Epithelial cell of prostate (primary cell): ENCODE measurements around the gene CDC42BPB.

ENCODE experiments used
- DNase-seq: peaks from one replicate; pipeline ENCODE4 v3.0.0-alpha.2; 2011; ENCODE audit warnings: low read depth, low spot score
- H3K27ac ChIP-seq: fragments of 450-650 bp; 2 replicates; pipeline ENCODE4 v1.5.1; 2017; ENCODE audit warnings: mild to moderate bottlenecking

CDC42BPB gene

GRCh38 chr14:103001651-103002396 lies 55.5 kb downstream of the CDC42BPB start:
- DNase-seq = no peak
- H3K27ac ChIP-seq = no peak overlapping the region

GRCh38 chr14:103001226-103001625 lies 56.1 kb downstream of the CDC42BPB start:
- no peak for DNase-seq
- no peak overlapping the region for H3K27ac ChIP-seq

- no peak overlapping the region for H3K27ac ChIP-seq
- DNase-seq = no peak
These were observed 56.9 kb downstream of the CDC42BPB start for GRCh38 chr14:103000291-103000921.

- DNase-seq = no peak
- H3K27ac ChIP-seq = no peak overlapping the region
These were observed 58.0 kb downstream of the CDC42BPB start for GRCh38 chr14:102999227-102999895.

- no peak overlapping the region for H3K27ac ChIP-seq
- DNase-seq = no peak
These were observed 59.0 kb downstream of the CDC42BPB start for GRCh38 chr14:102998393-102998792.

GRCh38 chr14:102996941-102997340 lies 60.4 kb downstream of the CDC42BPB start:
- no peak overlapping the region for H3K27ac ChIP-seq
- DNase-seq = no peak

GRCh38 chr14:102994689-102995088 lies 62.7 kb downstream of the CDC42BPB start:
- no peak for DNase-seq

GRCh38 chr14:102993523-102993922 lies 63.8 kb downstream of the CDC42BPB start:
- H3K27ac ChIP-seq = peak overlapping the region; percentile 84
- peak; percentile 84 for DNase-seq

More at GRCh38 chr14:102994689-102995088, 62.7 kb downstream of the CDC42BPB start:
- H3K27ac ChIP-seq = peak overlapping the region; percentile 84

- no peak overlapping the region for H3K27ac ChIP-seq
- no peak for DNase-seq
These were observed 66.0 kb downstream of the CDC42BPB start for GRCh38 chr14:102991376-102991775.

- peak overlapping the region; percentile 78 for H3K27ac ChIP-seq
- DNase-seq = no peak
These were observed 69.3 kb downstream of the CDC42BPB start for GRCh38 chr14:102988054-102988453.

GRCh38 chr14:102986810-102987579 lies 70.4 kb downstream of the CDC42BPB start:
- peak overlapping the region; percentile 78 for H3K27ac ChIP-seq
- DNase-seq = peak; percentile 98

GRCh38 chr14:102985665-102986064 lies 71.7 kb downstream of the CDC42BPB start:
- H3K27ac ChIP-seq = peak overlapping the region; percentile 12

GRCh38 chr14:102984336-102985102 lies 72.8 kb downstream of the CDC42BPB start:
- no peak overlapping the region for H3K27ac ChIP-seq

More at GRCh38 chr14:102985665-102986064, 71.7 kb downstream of the CDC42BPB start:
- peak; percentile 2 for DNase-seq

GRCh38 chr14:102983496-102983895 lies 73.9 kb downstream of the CDC42BPB start:
- no peak for DNase-seq
- H3K27ac ChIP-seq = no peak overlapping the region

More at GRCh38 chr14:102984336-102985102, 72.8 kb downstream of the CDC42BPB start:
- DNase-seq = no peak

- no peak overlapping the region for H3K27ac ChIP-seq
- DNase-seq = no peak
These were observed 74.4 kb downstream of the CDC42BPB start for GRCh38 chr14:102982852-102983470.

- H3K27ac ChIP-seq = no peak overlapping the region
- DNase-seq = no peak
These were observed 76.9 kb downstream of the CDC42BPB start for GRCh38 chr14:102980409-102980810.

- no peak for DNase-seq
- H3K27ac ChIP-seq = no peak overlapping the region
These were observed 77.9 kb downstream of the CDC42BPB start for GRCh38 chr14:102979406-102979805.

- H3K27ac ChIP-seq = no peak overlapping the region
- DNase-seq = no peak
These were observed 79.9 kb downstream of the CDC42BPB start for GRCh38 chr14:102977475-102977874.

GRCh38 chr14:102975662-102976061 lies 81.7 kb downstream of the CDC42BPB start:
- no peak overlapping the region for H3K27ac ChIP-seq
- no peak for DNase-seq
